Caco-2 (cell line): ENCODE measurements around the gene UBE2V1. TPM values are rescaled to one million over a fixed set of nuclear protein-coding genes. Genes with fewer than 3 reads are reported as not detected.

Source experiments
- total RNA-seq: library from RNA; stranded (reverse); gene quantifications from 2 replicates; pipeline ENCODE4 v1.2.3, GENCODE V29; 2022

Gene UBE2V1
- total RNA-seq, 1 experiment from 2014 or later, result 485 TPM

Other genes with a start within 250 kb of the UBE2V1 start
- gene SPATA2, start 197.6 kb downstream of the UBE2V1 start, total RNA-seq, result 29.0 TPM in 2 replicates
- 146 and 154 TPM in 2 replicates for gene RNF114, start 176.8 kb downstream of the UBE2V1 start, total RNA-seq
- 8.9 and 10.9 TPM in 2 replicates for gene SNAI1, start 130.2 kb downstream of the UBE2V1 start, total RNA-seq
- 78.3 and 84.1 TPM in 2 replicates for gene PEDS1, start 40.6 kb upstream of the UBE2V1 start, total RNA-seq
- 160 and 183 TPM in 2 replicates for gene CEBPB, start 77.7 kb upstream of the UBE2V1 start, total RNA-seq